Measurements from ENCODE around the gene EPG5.
"Not testable (repeated sequence)": the region's sequence is repeated elsewhere in the genome, so short reads cannot be mapped to it uniquely, and the experiment has no call there.

Gene EPG5

DNA sequence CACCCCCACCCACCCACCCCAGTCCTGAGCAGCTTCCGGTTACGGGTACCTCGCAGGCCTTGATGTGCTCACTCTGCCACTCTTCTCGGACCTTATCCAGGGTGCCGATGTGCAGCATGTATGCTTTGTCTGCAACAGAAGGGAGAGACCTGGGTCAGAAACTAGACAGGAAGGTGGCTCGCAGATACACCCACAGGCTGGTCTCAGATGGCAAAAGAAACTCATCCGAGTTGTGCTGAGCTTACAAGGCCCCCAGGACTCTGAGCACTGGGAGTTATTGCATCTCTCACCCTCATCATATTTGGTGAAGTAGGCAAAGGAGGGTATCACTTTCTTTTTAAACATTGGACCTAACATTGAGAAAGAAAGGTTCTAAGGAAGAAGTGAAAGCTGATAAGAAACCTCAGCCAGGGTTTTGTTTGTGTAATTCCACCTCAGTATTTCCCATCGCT, 30.6 kb upstream of the EPG5 start:
- no peak for DNase-seq (ENCODE audit: low read depth)
- H3K4me3 ChIP-seq (ENCODE audit: low read length), result no peak overlapping the region

DNA sequence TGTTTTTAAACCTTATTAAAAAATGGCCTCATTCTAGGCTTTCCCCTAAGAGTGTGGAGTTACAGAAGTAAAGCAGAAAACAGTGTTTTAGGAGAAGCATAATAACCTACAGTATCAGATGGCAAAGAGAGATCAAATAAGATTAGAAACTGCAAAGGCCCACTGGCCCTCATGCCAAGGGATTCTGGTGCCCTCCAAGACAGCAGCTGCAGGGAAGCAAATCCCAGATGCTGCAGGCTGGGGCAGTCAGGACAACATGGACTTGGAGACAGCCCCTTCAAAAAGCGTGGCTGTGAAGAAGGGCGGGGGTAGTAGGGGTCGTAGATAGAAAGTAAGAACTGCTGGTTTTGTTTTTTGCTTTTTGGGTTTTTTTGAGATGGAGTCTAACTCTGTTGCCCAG, 28.3 kb upstream of the EPG5 start:
- TF ChIP-seq, protein P1, sequence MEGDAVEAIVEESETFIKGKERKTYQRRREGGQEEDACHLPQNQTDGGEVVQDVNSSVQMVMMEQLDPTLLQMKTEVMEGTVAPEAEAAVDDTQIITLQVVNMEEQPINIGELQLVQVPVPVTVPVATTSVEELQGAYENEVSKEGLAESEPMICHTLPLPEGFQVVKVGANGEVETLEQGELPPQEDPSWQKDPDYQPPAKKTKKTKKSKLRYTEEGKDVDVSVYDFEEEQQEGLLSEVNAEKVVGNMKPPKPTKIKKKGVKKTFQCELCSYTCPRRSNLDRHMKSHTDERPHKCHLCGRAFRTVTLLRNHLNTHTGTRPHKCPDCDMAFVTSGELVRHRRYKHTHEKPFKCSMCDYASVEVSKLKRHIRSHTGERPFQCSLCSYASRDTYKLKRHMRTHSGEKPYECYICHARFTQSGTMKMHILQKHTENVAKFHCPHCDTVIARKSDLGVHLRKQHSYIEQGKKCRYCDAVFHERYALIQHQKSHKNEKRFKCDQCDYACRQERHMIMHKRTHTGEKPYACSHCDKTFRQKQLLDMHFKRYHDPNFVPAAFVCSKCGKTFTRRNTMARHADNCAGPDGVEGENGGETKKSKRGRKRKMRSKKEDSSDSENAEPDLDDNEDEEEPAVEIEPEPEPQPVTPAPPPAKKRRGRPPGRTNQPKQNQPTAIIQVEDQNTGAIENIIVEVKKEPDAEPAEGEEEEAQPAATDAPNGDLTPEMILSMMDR (conservative IDR thresholded peaks at IDR 0.05; ENCODE audit: low read length), result no peak
- no peak overlapping the region for H3K4me3 ChIP-seq (ENCODE audit: low read length)
- DNase-seq (ENCODE audit: low read depth), result no peak

More for the DNA sequence above, 30.6 kb upstream of the EPG5 start:
- TF ChIP-seq, protein P1 (conservative IDR thresholded peaks at IDR 0.05; ENCODE audit: low read length), result no peak

DNA sequence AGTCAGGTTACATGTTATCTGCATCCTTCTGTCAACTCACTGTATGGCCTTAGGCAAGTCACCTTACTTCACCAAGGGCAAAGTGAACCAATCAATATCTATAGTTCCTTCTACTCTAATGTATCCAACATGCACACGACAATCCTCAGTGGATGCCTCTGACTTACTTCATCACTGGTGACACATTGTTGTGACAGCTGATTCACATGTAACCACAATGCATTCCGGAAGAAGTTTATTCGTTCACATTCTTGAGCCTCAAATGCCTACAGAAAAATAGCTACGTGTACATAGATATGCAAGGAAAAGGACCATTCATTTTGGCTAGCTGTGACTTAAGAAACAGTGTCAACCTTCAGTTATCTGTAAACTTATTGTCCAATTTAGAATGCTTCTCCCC, 26.3 kb upstream of the EPG5 start:
- H3K4me3 ChIP-seq (ENCODE audit: low read length), result no peak overlapping the region
- TF ChIP-seq, protein P1 (conservative IDR thresholded peaks at IDR 0.05; ENCODE audit: low read length), result no peak
- peak; percentile 89 for DNase-seq (ENCODE audit: low read depth)

DNA sequence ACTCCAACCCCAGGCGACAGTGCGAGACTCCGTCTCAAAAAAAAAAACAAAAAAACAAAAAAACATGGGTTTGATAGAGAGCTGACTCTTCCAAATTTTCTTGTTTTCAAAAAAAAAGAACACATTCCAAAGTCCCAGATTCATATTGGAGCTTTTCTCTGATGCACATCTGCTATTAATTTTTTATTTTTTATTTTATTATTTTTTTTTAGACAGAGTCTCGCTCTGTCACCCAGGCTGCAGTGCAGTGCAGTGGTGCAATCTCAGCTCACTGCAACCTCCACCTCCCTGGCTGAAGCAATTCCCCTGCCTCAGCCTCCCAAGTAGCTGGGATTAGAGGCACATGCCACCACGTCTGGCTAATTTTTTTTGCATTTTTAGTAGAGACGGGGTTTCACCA, 25.4 kb upstream of the EPG5 start:
- DNase-seq (ENCODE audit: low read depth), result peak; percentile 58
- not testable (repeated sequence) for H3K4me3 ChIP-seq (ENCODE audit: low read length)

- no peak overlapping the region for H3K4me3 ChIP-seq (ENCODE audit: low read length)
- TF ChIP-seq, protein P1 (conservative IDR thresholded peaks at IDR 0.05; ENCODE audit: low read length), result no peak
- no peak for DNase-seq (ENCODE audit: low read depth)
These were observed 24.7 kb upstream of the EPG5 start for GRCh38 chr18:45991788-45992187.

- H3K4me3 ChIP-seq (ENCODE audit: low read length), result no peak overlapping the region
- no peak for DNase-seq (ENCODE audit: low read depth)
- TF ChIP-seq, protein P1 (conservative IDR thresholded peaks at IDR 0.05; ENCODE audit: low read length), result no peak
These were observed 17.6 kb upstream of the EPG5 start for GRCh38 chr18:45984546-45985235.

DNA sequence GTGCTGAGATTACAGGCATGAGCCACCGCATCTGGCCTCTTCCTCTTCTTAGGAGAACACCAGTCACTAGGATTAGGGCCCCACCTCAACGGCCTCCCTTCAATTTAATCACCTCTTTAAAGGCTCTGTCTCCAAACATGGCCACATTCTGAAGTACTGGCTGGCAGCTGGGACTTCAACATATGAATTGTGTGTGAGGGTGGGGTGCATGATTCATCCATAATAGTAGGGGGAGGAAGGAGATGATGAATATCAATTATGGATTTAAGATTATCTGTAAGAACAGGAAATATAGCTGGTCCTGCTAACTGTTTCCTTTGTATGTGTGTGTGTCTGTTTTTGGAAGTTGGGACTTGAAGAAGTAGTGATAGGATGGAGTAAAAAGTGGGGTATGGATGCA, 14.7 kb upstream of the EPG5 start:
- TF ChIP-seq, protein P1 (conservative IDR thresholded peaks at IDR 0.05; ENCODE audit: low read length), result no peak
- no peak for DNase-seq (ENCODE audit: low read depth)
- H3K4me3 ChIP-seq (ENCODE audit: low read length), result no peak overlapping the region
